ENCODE data around the gene ARHGAP22. TPM values are rescaled to one million over a fixed set of nuclear protein-coding genes. Genes with fewer than 3 reads are reported as not detected.

Gene ARHGAP22
- total RNA-seq, 1 donor from 2014 or later: 5.1 TPM

- no peaks in the 10 kb centered on the region for H3K36me3 Mint-ChIP-seq
- H3K4me3 Mint-ChIP-seq: no peak overlapping the region
- peaks cover 14% of the 10 kb centered on the region for H3K27me3 Mint-ChIP-seq
- H3K9me3 Mint-ChIP-seq: no peaks in the 10 kb centered on the region
- peak; percentile 43 for DNase-seq (ENCODE audit: extremely low spot score, unreplicated experiment)
- TF ChIP-seq CTCF (conservative IDR thresholded peaks at IDR 0.05): no peak
- peaks cover 21% of the 10 kb centered on the region for H3K4me1 Mint-ChIP-seq (ENCODE audit: unreplicated experiment)
- H3K27ac Mint-ChIP-seq: no peak overlapping the region
These were observed 106.8 kb downstream of the ARHGAP22 start for GRCh38 chr10:48497780-48498770.

- H3K27ac Mint-ChIP-seq: no peak overlapping the region
These were observed 107.8 kb downstream of the ARHGAP22 start for GRCh38 chr10:48496831-48497779.

GRCh38 chr10:48496105-48496830 is 108.6 kb downstream of the ARHGAP22 start:
- no peak for DNase-seq (ENCODE audit: extremely low spot score, unreplicated experiment)
- Mint-ChIP-seq H3K36me3 (no peaks in the 10 kb centered on the region), H3K4me1 (ENCODE audit: unreplicated experiment) (peaks cover 5% of the 10 kb centered on the region), H3K4me3 (no peak overlapping the region), H3K9me3 (no peaks in the 10 kb centered on the region), H3K27me3 (peaks cover 9% of the 10 kb centered on the region), H3K27ac (no peak overlapping the region)
- no peak for TF ChIP-seq CTCF (conservative IDR thresholded peaks at IDR 0.05)

More at GRCh38 chr10:48496831-48497779, 107.8 kb downstream of the ARHGAP22 start:
- DNase-seq (ENCODE audit: extremely low spot score, unreplicated experiment): peak; percentile 50
- Mint-ChIP-seq H3K27me3 (peaks cover 9% of the 10 kb centered on the region), H3K4me3 (no peak overlapping the region), H3K36me3 (no peaks in the 10 kb centered on the region), H3K4me1 (ENCODE audit: unreplicated experiment) (peaks cover 11% of the 10 kb centered on the region), H3K9me3 (no peaks in the 10 kb centered on the region)
- no peak for TF ChIP-seq CTCF (conservative IDR thresholded peaks at IDR 0.05)

GRCh38 chr10:48495282-48496045 is 109.4 kb downstream of the ARHGAP22 start:
- H3K4me3 Mint-ChIP-seq: no peak overlapping the region
- peaks cover 5% of the 10 kb centered on the region for H3K4me1 Mint-ChIP-seq (ENCODE audit: unreplicated experiment)
- no peak for TF ChIP-seq CTCF (conservative IDR thresholded peaks at IDR 0.05)
- H3K27ac Mint-ChIP-seq: no peak overlapping the region
- H3K36me3 Mint-ChIP-seq: no peaks in the 10 kb centered on the region
- no peak for DNase-seq (ENCODE audit: extremely low spot score, unreplicated experiment)
- H3K9me3 Mint-ChIP-seq: no peaks in the 10 kb centered on the region
- peaks cover 9% of the 10 kb centered on the region for H3K27me3 Mint-ChIP-seq
